GM19035 (cell line): Measurements from ENCODE around the gene SPECC1.
"Not testable (repeated sequence)": the region's sequence is repeated elsewhere in the genome, so short reads cannot be mapped to it uniquely, and the experiment has no call there.

Experiments
- ATAC-seq: cut with Tn5 transposase; IDR thresholded peaks from one replicate; pipeline ENCODE4 v1.9.1; 2021; ENCODE audit not compliant: unreplicated experiment

Gene SPECC1

GRCh38 chr17:20165516-20165915, 156.4 kb downstream of the SPECC1 start:
- not testable (repeated sequence) for ATAC-seq

- ATAC-seq, result no peak
Measured at GRCh38 chr17:20170085-20170484, 160.9 kb downstream of the SPECC1 start.

DNA sequence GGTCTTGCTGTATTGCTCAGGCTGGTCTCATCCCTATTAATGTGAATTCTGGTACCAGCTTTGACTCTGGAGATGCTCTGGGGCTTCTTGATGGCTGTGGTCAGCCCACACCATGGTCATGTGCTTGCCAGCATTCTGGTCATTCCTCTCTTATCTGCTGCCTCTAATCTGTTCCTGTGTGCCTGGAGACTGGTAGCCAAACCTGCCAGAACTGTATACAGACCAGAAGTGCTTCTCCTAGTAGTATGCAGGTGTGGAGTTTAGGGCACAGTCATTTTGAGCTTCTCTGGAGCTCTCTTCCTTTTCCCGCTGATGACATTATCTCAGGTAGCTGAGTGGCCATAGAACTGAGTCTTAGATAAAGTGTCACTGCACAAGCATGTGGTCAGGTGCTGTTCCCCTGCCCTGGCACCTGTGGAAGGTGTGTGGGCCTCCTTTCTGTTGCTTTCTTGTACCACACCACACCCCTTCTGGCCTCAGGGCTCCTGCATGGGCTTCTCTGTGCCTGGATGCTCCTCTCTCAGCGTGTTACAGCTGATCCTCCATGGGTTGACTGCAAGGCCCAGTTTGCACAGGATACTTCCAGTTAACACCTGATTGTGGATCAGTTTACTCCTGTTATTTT, 162.7 kb downstream of the SPECC1 start:
- ATAC-seq, result no peak

GRCh38 chr17:20172376-20172775, 163.2 kb downstream of the SPECC1 start:
- ATAC-seq, result no peak

DNA sequence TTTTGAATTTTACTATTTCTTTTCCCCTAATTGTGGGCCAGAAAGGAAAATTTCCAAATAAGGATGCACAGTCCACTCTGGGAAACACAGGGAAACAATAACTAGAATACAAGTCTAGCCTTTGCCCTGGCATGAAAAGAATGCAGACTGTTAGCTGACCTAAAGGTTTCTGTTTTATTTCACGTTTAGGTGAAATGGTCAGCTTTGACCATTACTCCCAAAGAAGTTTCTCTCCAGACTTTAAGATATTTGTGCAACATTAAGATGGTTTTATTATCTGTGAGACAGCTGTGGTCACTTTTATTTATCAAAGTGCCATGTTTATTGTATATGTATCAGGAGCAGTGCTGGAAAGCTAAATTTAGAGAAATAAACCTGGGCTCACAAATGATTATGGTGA, 163.9 kb downstream of the SPECC1 start:
- no peak for ATAC-seq

GRCh38 chr17:20174588-20175265, 165.6 kb downstream of the SPECC1 start:
- no peak for ATAC-seq

DNA sequence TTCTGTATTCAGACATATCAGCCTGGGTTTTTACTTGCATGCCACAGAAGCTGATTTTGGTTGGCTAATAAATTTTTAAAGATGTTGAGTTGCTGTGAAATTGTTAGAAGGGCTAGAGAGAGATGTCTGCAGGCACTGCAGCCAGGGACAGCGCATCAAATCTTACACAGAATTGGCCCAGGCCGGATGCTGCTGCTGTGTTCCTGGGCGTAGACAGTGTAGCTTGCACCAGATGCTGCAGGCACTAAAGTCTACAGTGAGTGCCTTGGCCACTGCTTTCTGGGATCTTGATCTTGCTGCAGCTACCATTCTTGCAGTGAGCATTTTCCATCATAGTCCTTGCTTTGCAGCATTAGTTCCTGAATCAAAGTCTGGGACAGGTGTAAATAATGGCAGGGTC, 169.9 kb downstream of the SPECC1 start:
- no peak for ATAC-seq

DNA sequence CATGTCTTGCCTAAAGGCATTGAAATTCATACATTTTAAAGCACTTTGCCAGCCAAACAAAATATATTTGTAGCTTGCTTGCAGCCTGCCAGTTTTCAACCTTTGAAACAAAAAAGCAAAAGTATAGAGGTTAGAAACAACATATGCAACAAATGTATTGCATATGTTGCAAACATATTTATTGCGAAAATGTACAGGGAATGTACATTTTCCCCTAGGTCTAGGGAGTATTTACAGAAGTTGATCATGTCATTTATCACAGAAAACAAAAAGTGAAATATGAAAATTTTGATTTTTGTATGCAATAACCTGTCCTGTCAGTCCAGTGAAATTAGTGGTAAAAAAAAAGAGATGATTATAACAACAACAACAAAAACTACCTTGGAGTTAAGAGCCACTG, 171.5 kb downstream of the SPECC1 start:
- ATAC-seq, result no peak

DNA sequence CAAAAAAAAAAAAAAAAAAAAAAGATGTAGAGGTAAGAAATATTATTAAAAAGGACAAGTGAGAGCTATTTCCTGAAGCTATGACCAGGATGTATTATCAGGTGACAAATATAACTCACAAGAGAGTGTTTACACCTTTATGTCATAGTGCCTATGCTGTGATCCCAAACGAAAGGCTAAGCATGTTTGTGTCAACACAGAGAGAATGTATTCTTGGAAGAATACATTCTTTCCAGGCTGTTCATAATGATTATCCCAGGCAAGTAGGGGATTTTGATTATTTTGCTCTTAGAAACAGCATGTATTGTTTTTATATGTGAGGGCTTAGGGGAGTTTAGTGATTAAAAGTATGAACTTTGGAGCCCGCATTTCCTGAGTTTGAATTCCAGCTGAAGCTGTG, 175.0 kb downstream of the SPECC1 start:
- no peak for ATAC-seq

DNA sequence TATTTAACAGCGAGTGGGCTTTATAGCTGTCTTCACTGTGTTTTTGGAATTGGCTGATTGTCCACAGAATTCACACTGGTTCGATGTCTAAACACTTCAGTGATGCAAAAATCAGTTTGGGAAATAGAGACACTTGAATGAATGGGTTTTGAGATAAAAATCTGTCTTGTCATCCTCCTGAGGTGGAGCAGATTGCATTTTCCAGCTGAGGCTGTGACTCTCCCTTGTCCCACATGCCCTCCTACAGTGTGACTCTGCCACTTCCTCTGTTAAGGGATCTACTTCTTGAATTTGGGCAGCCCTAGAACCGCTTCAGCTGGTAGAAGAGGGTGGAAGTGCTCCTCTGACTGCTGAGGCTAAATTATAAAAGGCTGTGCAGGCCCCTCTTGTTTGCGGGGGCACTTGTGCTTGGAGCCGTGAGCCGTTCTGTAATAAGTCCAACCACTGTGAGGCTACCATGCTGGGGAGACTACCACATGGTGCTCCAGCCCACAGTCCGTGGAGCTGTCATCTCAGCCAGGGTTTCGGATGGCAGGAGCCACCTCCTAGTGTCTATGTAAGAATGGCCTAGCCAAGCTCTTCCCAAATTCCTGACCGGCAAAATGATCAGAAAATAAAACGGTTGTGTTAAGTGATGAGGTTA, 175.9 kb downstream of the SPECC1 start:
- no peak for ATAC-seq

DNA sequence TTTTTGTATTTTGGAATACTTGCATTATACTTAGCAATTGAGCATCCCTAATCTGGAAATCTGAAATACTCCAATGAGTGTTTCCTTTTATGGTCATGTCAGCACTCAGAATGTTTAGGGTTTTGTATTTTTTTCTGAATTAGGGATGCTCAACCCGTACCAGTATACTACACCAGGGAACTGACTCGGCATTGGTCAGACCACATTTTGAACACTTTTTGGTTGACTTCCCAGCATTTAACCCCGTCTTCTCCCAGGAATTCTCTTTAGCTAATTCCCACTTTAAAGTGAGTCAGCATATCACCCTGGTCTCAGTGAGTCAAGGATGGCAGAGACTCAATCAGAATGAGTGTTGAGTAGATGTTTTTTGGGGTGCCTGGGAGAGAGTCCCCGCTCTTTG, 177.9 kb downstream of the SPECC1 start:
- no peak for ATAC-seq

GRCh38 chr17:20189302-20189701, 180.1 kb downstream of the SPECC1 start:
- ATAC-seq, result no peak

DNA sequence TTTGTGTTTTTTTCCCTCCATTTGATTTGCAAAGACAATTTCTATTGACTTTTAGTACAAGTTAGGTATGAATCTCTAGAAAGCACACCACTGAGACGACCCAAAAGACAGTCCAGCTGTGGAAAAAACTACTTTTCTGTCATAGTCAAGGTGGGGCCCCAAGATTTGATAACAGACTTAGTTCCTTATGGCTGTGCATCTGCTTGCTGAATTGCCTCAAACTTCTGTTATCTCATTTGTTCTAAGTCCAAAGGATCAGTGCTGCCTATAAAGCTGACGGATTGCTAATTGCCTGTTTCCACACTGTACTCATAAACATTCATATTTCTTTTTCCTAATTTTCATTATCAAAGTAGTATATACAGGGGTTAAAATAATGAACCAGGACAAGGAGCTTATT, 180.8 kb downstream of the SPECC1 start:
- ATAC-seq, result no peak

DNA sequence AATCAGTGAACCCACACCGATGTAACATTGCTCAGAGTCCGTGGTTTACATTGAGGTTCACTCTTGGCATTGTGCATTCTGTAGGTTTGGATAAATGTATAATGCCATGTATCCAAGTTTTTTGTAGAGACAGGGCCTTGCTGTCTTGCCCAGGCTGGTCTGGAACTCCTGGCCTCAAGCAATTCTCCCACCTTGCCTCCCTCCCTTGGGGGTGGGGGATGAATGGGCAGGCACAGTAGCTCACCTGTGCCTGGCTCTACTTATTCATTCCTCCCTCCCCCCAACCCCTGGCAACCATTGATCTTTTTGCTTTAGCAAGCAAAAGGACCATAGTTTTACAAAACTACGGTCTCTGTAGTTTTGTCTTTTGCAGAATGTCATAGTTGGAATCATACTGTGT, 181.4 kb downstream of the SPECC1 start:
- ATAC-seq, result no peak

- no peak for ATAC-seq
Measured at GRCh38 chr17:20191056-20191455, 181.9 kb downstream of the SPECC1 start.

- not testable (repeated sequence) for ATAC-seq
Measured at GRCh38 chr17:20196286-20196685, 187.1 kb downstream of the SPECC1 start.

GRCh38 chr17:20197272-20197926, 188.2 kb downstream of the SPECC1 start:
- no peak for ATAC-seq

- no peak for ATAC-seq
Measured at GRCh38 chr17:20200016-20200795, 191.0 kb downstream of the SPECC1 start.

GRCh38 chr17:20200865-20201458, 191.8 kb downstream of the SPECC1 start:
- no peak for ATAC-seq

DNA sequence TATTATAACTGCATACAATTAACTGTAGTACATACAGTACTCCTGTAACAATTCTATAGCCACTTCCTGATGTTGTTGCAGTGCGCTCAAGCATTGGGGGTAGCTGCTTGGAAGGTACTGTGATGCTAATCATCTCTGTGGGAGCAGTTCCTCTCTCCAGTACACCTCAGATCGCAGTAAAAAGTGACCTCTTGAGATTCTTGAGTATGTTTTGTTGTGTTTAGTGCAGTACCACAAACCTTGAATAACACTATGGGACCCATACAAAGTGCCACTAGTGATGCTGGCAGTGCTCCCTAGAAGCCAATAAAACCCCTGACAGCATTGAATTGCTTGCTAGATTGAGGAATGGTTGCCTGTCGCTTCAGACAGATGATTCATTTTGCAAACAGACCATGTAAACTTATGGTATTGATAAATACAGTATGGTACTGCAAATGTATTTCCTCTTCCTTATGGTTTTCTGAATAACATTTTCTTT, 193.0 kb downstream of the SPECC1 start:
- ATAC-seq, result no peak

GRCh38 chr17:20203018-20203417, 193.9 kb downstream of the SPECC1 start:
- no peak for ATAC-seq
